Adrenal gland (tissue), 12 donors: ENCODE results near the gene GIGYF2. TPM values are rescaled to one million over a fixed set of nuclear protein-coding genes. Genes with fewer than 3 reads are reported as not detected.

Source experiments
- DNase-seq, 7 donors: peaks; one replicate each; pipeline ENCODE4 v3.0.0-alpha.2; 2019 to 2020
- H3K27ac ChIP-seq, 5 donors: fragments of 200-600 bp; sonication (generic) in 4 of 5; 1 replicate in 3 of 5; 2 replicates in 2 of 5; pipeline versions ENCODE4 v1.5.1 to v1.8.0; 2016 to 2020; ENCODE audit warnings: mild to moderate bottlenecking in 1 of 5
- H3K27me3 ChIP-seq: fragments of 200-600 bp; 2 replicates; pipeline ENCODE4 v1.8.0; 2021
- H3K36me3 ChIP-seq, 2 donors: fragments of 200-600 bp; replicated peaks in 1 of 2; 1 replicate in 1 of 2; 2 replicates in 1 of 2; pipeline versions ENCODE4 v1.5.1 to v1.8.0; 2018 to 2022
- H3K4me1 ChIP-seq, 2 donors: fragments of 200-600 bp; replicated peaks in 1 of 2; 1 replicate in 1 of 2; 2 replicates in 1 of 2; pipeline versions ENCODE4 v1.5.1 to v1.8.0; 2018 to 2021
- H3K4me3 ChIP-seq, 4 donors: fragments of 200-600 bp; sonication (generic) in 3 of 4; one replicate each; pipeline ENCODE4 v1.5.1; 2016 to 2018
- H3K9me3 ChIP-seq, 3 donors: fragments of 200-600 bp; sonication (generic) in 1 of 3; replicated peaks in 1 of 3; 1 replicate in 2 of 3; 2 replicates in 1 of 3; pipeline versions ENCODE4 v1.5.1 to v1.8.0; 2016 to 2021
- POLR2A ChIP-seq, 2 donors: fragments of 450-650 bp; IDR thresholded peaks; one replicate each; pipeline ENCODE4 v1.6.1; 2017; ENCODE audit warnings: antibody characterized with exemption in 2 of 2, mild to moderate bottlenecking in 2 of 2, moderate library complexity in 1 of 2
- WGBS, 4 donors: extraction: QIAGEN DNeasy Blood & Tissue Kit in 2 of 4; methylation state at CpG; one replicate each; pipeline versions ENCODE4 v1.1.5 to v1.1.7; 2013 to 2017; 5-methylcytosine and 5-hydroxymethylcytosine counted together
- intact Hi-C, 2 donors: fragments of 100-400 bp; cut with DNase I; formaldehyde crosslinking; loops; one replicate each; pipeline versions ENCODE4 v1.14.1 to v1.15.0; 2022 to 2023
- polyA plus RNA-seq, 3 donors: library from polyadenylated mRNA; stranded (reverse); fragments of 200-250 nt in 2 of 3; fragments of 350-450 nt in 1 of 3; fragmentation: Illumina TruSeq in 1 of 3; extraction: RNeasy Lipid Tissue Mini Kit (QIAGEN cat#74804) in 1 of 3; gene quantifications; one replicate each; pipeline ENCODE4 v1.2.3, GENCODE V29; 2013 to 2014
- total RNA-seq, 9 donors: library from RNA; depleted of rRNA in 4 of 9; stranded (reverse); fragments of >200 nt in 4 of 9; fragments of 120-200 nt in 1 of 9; fragmentation: NEBNext Ultra II Directional in 1 of 9; extraction: Animal tissue kit (Norgen Biotek cat#: 25700) in 1 of 9; gene quantifications; one replicate each; pipeline versions ENCODE4 v1.1.0 to v1.2.4, GENCODE V29; 2013 to 2023
- TF ChIP-seq, protein P1 (sequence below), 6 experiments: fragments of 450-650 bp in 4 of 6; fragments of 200-600 bp in 2 of 6; sonication (generic) in 1 of 6; IDR thresholded peaks; 1 replicate in 5 of 6; 2 replicates in 1 of 6; pipeline versions ENCODE4 v1.5.1 to v1.8.0; 2016 to 2021; ENCODE audit warnings: antibody characterized with exemption in 6 of 6, mild to moderate bottlenecking in 2 of 6, moderate library complexity in 1 of 6
- donor health status: healthy with polysubstance abuse.
- donor health status: Bipolar disorder and iron deficiency.
- donor health status: DM: yes; HTN: yes; CAD: no.
- donor health status: DM: no; HTN: no; CAD: no.
- donor health status: DM: no; HTN: no; CAD: no.
- donor health status: DM: yes; HTN: yes; CAD: no.

The GIGYF2 gene
- total and polyA plus RNA-seq, 12 donors = 13.5 to 93.7 (median 65.4) TPM

DNA sequence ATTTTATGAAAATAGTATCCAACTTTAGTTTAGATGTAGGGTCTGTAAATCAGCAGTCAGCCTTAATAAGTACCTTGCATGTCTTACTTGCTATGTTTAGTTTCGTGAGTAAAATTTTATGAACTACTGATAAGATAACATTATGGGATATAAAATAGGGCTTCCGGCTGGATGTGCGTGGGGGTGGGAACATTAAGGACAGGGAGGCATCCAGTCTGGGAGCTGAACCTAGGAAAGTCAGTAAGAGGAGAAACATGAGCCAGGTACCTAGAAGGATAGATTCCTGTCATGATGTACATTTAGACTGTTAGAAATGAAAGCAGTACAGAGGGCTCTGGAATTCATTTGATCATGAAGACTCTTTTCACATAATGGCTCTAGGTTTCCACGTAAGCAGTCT is 92.0 kb downstream of the GIGYF2 start:
- no peak for TF ChIP-seq POLR2A (IDR thresholded peaks at IDR 0.05)
- TF ChIP-seq, protein P1, sequence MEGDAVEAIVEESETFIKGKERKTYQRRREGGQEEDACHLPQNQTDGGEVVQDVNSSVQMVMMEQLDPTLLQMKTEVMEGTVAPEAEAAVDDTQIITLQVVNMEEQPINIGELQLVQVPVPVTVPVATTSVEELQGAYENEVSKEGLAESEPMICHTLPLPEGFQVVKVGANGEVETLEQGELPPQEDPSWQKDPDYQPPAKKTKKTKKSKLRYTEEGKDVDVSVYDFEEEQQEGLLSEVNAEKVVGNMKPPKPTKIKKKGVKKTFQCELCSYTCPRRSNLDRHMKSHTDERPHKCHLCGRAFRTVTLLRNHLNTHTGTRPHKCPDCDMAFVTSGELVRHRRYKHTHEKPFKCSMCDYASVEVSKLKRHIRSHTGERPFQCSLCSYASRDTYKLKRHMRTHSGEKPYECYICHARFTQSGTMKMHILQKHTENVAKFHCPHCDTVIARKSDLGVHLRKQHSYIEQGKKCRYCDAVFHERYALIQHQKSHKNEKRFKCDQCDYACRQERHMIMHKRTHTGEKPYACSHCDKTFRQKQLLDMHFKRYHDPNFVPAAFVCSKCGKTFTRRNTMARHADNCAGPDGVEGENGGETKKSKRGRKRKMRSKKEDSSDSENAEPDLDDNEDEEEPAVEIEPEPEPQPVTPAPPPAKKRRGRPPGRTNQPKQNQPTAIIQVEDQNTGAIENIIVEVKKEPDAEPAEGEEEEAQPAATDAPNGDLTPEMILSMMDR (IDR thresholded peaks at IDR 0.05) = no peak
- Histone ChIP-seq H3K27me3 (no peaks in the 10 kb centered on the region), H3K4me3 (no peak overlapping the region), H3K36me3 (peaks cover 0 to 46% of the 10 kb centered on the region in 2 donors), H3K27ac (no peak overlapping the region), H3K4me1 (no peaks in the 10 kb centered on the region), H3K9me3 (no peaks in the 10 kb centered on the region)
- 87 to 93% (median 91%) methylated on average over 4 of the region's 4 CpGs for WGBS, 4 donors
- DNase-seq = no peak
- intact Hi-C loops = loop anchor here in 1 of 2 donors (10.0 kb wide), 1 partner anchor 184 kb away; no protein-coding TSS in a partner anchor

- Histone ChIP-seq H3K4me1 (no peaks in the 10 kb centered on the region), H3K27ac (no peak overlapping the region), H3K9me3 (no peaks in the 10 kb centered on the region), H3K4me3 (no peak overlapping the region), H3K36me3 (peaks cover 0 to 66% of the 10 kb centered on the region in 2 donors), H3K27me3 (no peaks in the 10 kb centered on the region)
- TF ChIP-seq POLR2A (IDR thresholded peaks at IDR 0.05) = no peak
- TF ChIP-seq, protein P1 (IDR thresholded peaks at IDR 0.05) = no peak
- intact Hi-C loops = no loop called here
- no peak for DNase-seq
- 94 to 100% (median 96%) methylated on average over 4 of the region's 4 CpGs for WGBS, 4 donors
Observed at GRCh38 chr2:232791518-232791917, 94.4 kb downstream of the GIGYF2 start.

GRCh38 chr2:232793271-232793670 is 96.1 kb downstream of the GIGYF2 start:
- H3K4me3 ChIP-seq = no peak overlapping the region
- H3K9me3 ChIP-seq = no peaks in the 10 kb centered on the region
- H3K4me1 ChIP-seq = no peaks in the 10 kb centered on the region
- TF ChIP-seq POLR2A (IDR thresholded peaks at IDR 0.05) = no peak
- TF ChIP-seq, protein P1 (IDR thresholded peaks at IDR 0.05) = no peak
- WGBS, 4 donors = 81 to 96% (median 88%) methylated on average over 4 of the region's 4 CpGs
- intact Hi-C loops = no loop called here
- peaks cover 0 to 61% of the 10 kb centered on the region in 2 donors for H3K36me3 ChIP-seq
- no peak overlapping the region for H3K27ac ChIP-seq
- no peaks in the 10 kb centered on the region for H3K27me3 ChIP-seq
- DNase-seq = no peak

DNA sequence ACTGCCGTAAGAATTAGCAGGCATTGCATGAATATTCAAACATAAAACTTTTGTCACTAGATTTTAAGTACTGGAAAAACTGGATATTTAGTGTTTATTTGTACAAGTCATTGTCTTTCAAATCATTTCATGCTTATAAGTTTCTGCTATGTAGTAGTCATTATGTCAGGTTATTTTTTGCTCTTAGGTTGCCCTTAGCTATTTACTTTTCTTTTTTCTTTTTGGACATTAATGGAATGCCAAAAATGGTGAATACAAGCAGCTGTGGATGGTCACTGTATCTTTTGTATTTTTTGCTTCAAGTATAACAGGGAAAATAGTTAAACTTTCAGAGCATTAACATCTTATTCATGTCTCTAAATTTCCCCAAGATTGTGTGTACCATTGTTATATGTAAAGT is 97.8 kb downstream of the GIGYF2 start:
- DNase-seq = no peak
- H3K4me1 ChIP-seq = no peaks in the 10 kb centered on the region
- peaks cover 0 to 57% of the 10 kb centered on the region in 2 donors for H3K36me3 ChIP-seq
- intact Hi-C loops = no loop called here
- no peaks in the 10 kb centered on the region for H3K9me3 ChIP-seq
- no peaks in the 10 kb centered on the region for H3K27me3 ChIP-seq
- no peak overlapping the region for H3K4me3 ChIP-seq
- H3K27ac ChIP-seq = no peak overlapping the region
- TF ChIP-seq, protein P1 (IDR thresholded peaks at IDR 0.05) = no peak
- no peak for TF ChIP-seq POLR2A (IDR thresholded peaks at IDR 0.05)
- WGBS, 4 donors = 82 to 90% (median 87%) methylated on average over 1 of the region's 1 CpG
